ENCODE results near the gene SRRM5. TPM values are rescaled to one million over a fixed set of nuclear protein-coding genes. Genes with fewer than 3 reads are reported as not detected.

SRRM5 gene
- polyA plus RNA-seq, 1 experiment: 0.07 TPM

DNA sequence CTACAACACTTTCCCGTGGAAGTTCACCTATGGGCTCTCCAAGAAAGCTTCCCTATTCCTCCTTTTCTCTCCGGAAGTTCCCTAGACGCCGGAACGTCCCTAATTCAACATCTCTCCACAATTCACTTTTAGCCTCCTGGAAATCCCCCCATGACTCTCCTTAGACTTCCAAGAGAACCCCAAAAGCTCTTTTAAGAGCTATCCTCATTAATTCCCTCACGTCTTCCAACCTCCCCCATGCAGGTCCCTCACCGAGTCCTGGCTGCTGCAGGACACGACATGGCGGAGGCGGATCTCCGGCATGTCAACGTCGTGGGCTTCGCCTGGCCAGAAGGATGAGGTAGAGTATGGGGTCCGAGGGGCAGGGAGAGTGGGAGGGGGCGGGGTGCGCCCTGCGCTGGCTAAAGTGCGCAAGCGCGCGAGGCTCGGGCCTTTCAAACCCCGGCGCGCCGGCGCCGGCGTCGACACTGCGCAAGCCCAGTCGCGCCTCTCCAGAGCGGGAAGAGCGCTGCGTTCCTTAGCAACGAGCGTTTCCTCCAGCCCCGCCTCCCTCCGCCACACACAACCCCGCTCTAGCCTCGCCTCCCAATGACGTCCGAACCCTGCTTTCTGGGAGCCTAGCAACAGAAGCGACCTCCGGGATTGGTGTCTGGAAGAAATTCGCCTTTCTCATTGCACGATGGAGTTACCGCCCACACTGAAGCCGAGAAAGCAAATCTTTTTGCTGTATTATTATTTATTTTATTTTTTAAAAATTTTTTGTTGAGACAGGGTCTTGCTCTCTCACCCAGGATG, 36.5 kb upstream of the SRRM5 start, which contains the start of the genes PINLYP and XRCC1:
PINLYP (plus strand) TSS at position 646 of the 795 bp plus-strand sequence. CDS start 1,391 bp downstream, outside the sequence.
XRCC1 (minus strand) TSS at position 372 of the 795 bp plus-strand sequence; CDS start at position 303, 69 bp downstream.
- peaks cover 3% of the 10 kb centered on the region; the same call in 1 of the 2 replicates for H3K9me3 ChIP-seq (ENCODE audit: control insufficient read depth, insufficient read depth, low read length)
- ChIA-PET POLR2A (interaction anchor here (1.1 kb wide), 2 partner anchors 21 to 42 kb away, joined by 3 to 8 read pairs; partner anchors contain the start of genes IRGQ, ZNF575 and ZNF576), CTCF (interaction anchor here (1.3 to 3.0 kb wide), 3 partner anchors 19 to 21 kb away, joined by 3 to 20 read pairs (median 6); partner anchors contain the start of gene ZNF576)
- peak; percentile 94 for DNase-seq (ENCODE audit: low read depth, low spot score)
- TF ChIP-seq, protein P1, sequence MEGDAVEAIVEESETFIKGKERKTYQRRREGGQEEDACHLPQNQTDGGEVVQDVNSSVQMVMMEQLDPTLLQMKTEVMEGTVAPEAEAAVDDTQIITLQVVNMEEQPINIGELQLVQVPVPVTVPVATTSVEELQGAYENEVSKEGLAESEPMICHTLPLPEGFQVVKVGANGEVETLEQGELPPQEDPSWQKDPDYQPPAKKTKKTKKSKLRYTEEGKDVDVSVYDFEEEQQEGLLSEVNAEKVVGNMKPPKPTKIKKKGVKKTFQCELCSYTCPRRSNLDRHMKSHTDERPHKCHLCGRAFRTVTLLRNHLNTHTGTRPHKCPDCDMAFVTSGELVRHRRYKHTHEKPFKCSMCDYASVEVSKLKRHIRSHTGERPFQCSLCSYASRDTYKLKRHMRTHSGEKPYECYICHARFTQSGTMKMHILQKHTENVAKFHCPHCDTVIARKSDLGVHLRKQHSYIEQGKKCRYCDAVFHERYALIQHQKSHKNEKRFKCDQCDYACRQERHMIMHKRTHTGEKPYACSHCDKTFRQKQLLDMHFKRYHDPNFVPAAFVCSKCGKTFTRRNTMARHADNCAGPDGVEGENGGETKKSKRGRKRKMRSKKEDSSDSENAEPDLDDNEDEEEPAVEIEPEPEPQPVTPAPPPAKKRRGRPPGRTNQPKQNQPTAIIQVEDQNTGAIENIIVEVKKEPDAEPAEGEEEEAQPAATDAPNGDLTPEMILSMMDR (IDR thresholded peaks at IDR 0.05; ENCODE audit: low read depth, low read length): peak; percentile 6; the same call in 1 of the 2 replicates
- H3K27ac ChIP-seq (ENCODE audit: low read depth, low read length): peak within 1 kb of the TSS; percentile 61
- peak within 1 kb of the TSS; percentile 95 for H3K4me3 ChIP-seq (ENCODE audit: low read depth, low read length)
- peaks cover 2% of the 10 kb centered on the region for H3K27me3 ChIP-seq (ENCODE audit: control insufficient read depth, insufficient read depth, low read length)

DNA sequence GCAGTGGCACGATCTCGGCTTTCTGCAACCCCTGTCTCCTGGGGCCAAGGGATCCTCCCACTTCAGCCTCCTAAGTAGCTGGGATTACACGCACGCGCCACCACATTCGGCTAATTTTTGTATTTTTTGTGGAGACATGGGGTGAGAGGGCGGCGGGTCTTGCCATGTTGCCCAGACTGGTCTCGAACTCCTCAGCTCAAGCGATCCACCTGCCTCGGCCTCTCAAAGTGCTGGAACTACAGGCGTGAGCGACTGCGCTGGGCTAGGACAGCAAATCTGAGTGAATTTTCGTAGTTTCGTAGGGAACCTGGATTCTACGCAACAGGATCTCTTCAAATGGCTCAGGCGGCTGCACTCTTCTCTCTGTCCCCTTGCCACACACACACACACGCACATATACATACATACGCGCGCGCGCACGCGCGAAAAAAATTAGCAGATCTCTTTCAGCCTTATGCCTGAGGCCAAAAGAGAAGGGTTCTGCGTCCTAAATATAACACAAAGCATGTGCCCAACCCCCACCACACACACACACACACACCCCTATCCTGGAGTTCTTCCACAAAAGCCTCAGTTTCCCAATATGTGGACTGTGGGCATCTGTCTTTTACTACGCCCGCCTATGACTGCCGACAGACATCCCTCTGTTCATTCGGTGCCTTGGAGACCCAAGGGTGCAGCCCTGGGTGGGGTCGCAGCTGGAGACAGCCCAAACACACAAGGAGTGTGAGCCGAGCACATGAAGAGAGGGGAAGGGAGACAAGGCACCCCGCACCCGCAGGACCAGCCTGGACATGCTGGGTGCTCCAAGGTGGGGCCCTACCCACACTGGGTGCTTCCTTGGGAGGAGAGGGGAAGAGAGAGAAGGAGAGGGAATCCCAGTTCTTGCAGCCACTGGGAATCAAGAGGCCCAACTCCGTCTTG, 35.7 kb upstream of the SRRM5 start:
- Histone ChIP-seq H3K27me3 (ENCODE audit: control insufficient read depth, insufficient read depth, low read length) (peaks cover 2% of the 10 kb centered on the region), H3K9me3 (ENCODE audit: control insufficient read depth, insufficient read depth, low read length) (peaks cover 3% of the 10 kb centered on the region; the same call in 1 of the 2 replicates), H3K27ac (ENCODE audit: low read depth, low read length) (peak overlapping the region; percentile 61), H3K4me3 (ENCODE audit: low read depth, low read length) (peak overlapping the region; percentile 58)
- TF ChIP-seq, protein P1 (IDR thresholded peaks at IDR 0.05; ENCODE audit: low read depth, low read length): no peak
- no peak for DNase-seq (ENCODE audit: low read depth, low spot score)
- CTCF ChIA-PET: interaction anchor here (2.6 to 3.0 kb wide), 2 partner anchors 18 to 21 kb away, joined by 6 to 20 read pairs; no protein-coding TSS in a partner anchor
- POLR2A ChIA-PET: no interaction called here

DNA sequence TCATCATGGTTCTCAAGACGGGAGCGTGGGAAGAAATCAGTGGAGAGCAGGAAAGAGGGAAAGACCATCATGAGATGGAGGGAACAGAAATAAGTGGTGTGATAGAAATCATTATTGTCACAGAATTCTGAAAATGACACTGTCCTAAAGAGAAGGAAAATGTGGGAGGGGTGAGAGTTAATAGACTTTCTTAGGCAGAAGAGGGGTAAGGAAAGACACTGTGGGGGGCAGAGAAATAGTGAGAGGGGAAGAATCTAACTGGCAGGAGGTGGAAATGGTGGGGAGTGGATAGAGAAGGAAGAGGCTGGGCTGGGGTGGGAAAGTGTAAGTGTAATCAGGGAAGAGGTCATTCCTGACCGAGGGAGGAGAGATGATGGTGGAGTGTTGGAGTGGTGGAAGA, 33.1 kb upstream of the SRRM5 start:
- no peak for DNase-seq (ENCODE audit: low read depth, low spot score)
- no peak overlapping the region for H3K27ac ChIP-seq (ENCODE audit: low read depth, low read length)
- H3K4me3 ChIP-seq (ENCODE audit: low read depth, low read length): no peak overlapping the region
- TF ChIP-seq, protein P1 (IDR thresholded peaks at IDR 0.05; ENCODE audit: low read depth, low read length): no peak
- peaks cover 2% of the 10 kb centered on the region for H3K27me3 ChIP-seq (ENCODE audit: control insufficient read depth, insufficient read depth, low read length)
- ChIA-PET CTCF (no interaction called here), POLR2A (no interaction called here)
- peaks cover 3% of the 10 kb centered on the region; the same call in 1 of the 2 replicates for H3K9me3 ChIP-seq (ENCODE audit: control insufficient read depth, insufficient read depth, low read length)

DNA sequence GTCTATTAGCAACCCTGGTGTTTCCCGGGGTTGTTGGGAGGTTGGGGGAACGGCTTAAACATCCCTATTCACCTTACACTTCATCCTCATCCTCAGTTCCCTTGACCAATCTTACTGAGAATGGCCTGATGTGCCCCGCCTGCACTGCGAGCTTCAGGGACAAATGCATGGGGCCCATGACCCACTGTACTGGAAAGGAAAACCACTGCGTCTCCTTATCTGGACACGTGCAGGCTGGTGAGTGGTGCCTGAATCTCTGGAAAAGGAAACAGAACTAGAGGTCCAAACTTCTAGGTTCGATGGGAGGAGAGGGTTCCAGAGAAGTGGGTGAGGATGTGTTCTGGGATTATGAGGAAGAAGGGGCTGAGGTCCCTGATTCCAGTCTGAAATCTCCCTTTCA, 30.4 kb upstream of the SRRM5 start:
- peaks cover 2% of the 10 kb centered on the region for H3K27me3 ChIP-seq (ENCODE audit: control insufficient read depth, insufficient read depth, low read length)
- ChIA-PET CTCF (interaction anchor here (0.6 to 2.0 kb wide), 3 partner anchors 13 to 134 kb away, joined by 3 to 10 read pairs (median 6); no protein-coding TSS in a partner anchor), POLR2A (no interaction called here)
- TF ChIP-seq, protein P1 (IDR thresholded peaks at IDR 0.05; ENCODE audit: low read depth, low read length): no peak
- no peak overlapping the region for H3K27ac ChIP-seq (ENCODE audit: low read depth, low read length)
- DNase-seq (ENCODE audit: low read depth, low spot score): no peak
- H3K4me3 ChIP-seq (ENCODE audit: low read depth, low read length): no peak overlapping the region
- H3K9me3 ChIP-seq (ENCODE audit: control insufficient read depth, insufficient read depth, low read length): no peaks in the 10 kb centered on the region

All from AG04450 (cell line).